Epidermal melanocyte (primary cell): ENCODE measurements around the gene ARHGAP26.

Experiments
- DNase-seq: peaks from one replicate; pipeline ENCODE4 v3.0.0; 2011; ENCODE audit warnings: low spot score; ENCODE audit not compliant: insufficient read length

ARHGAP26 gene

DNA sequence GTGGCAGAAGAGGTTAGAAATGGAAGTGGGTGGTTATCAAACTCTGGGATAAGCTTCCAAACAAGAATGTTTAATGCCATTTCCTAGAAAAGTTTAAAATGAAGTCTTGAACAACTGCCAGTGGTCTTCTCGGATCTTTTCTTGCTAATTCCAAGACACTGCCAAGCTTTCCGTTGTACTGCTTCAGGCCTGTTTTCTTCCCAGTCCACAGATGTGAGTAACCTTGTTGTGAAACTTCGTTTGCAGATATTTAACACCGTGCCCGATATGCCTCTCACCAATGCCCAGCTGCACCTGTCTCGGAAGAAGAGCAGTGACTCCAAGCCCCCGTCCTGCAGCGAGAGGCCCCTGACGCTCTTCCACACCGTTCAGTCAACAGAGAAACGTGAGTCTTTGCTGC lies 363.5 kb downstream of the ARHGAP26 start:
- no peak for DNase-seq

DNA sequence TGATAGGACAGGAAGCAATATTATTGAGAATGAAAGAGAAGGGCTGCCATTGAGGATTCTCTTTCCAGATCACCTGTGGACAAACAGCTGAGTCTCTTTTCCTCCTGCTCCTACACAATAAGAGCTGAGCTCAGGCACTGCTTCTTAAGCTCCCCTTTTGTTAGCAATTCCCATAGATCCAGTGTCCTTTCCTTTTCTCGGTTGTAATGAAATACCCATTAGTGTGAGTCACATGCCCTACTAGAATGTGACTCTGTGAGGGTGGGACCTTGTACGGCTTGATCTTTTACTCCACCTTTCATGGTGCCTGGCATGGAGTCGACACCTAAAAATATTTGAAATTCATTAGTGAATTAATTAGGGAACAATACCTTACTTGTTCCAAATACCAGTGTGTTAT lies 364.1 kb downstream of the ARHGAP26 start:
- no peak for DNase-seq

DNA sequence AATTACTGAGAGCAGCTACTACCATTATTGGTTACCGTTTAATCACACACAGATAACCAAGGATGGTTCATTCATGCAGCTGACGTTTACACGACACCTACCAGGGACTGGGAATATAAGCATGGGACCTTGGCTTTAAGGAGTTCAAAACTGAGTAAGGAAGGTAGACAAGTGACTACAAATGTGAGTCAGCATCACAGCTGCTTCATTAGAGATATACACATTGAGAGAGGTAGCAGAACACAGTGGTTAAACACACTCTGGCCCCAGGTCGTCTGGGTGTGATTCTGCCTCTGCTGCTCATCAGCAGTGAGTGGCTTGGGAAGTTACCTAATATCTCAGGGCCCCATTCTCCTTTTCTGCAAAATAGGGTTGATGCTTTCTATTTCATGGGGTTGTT lies 364.7 kb downstream of the ARHGAP26 start:
- no peak for DNase-seq

DNA sequence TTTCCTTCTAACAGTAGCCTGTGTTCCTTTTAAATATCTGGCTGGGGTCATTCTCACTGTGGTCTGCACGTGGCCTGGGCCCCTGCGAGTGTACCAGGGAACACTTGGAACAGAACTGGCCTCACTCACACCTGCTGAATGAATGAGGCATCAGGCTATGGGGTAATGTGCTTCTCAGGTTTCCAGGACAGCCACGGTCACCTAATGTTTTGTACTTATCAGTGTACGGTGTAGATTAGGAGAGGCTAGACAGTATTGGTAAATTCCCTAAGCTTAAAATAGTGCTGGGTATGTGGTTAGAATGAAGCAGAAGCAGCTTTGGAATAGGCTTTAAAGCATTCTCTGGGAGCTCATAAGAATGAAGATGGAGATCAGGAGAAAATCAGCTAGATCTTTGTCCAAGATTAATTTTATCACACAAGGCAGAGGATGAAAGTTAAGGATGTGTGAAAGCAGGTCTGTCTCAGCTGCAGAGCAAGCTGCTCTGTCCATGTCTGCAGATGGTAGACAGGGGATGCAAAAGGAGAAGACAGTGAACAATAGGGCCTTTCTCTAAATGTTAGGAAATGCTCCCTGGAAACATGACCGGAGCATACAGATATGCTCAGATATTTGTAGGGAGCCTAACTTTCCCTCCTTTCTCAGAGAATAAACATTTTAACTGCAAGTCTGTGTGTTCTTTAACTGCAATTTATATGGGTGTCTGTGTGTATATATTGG lies 365.8 kb downstream of the ARHGAP26 start:
- DNase-seq, result no peak

DNA sequence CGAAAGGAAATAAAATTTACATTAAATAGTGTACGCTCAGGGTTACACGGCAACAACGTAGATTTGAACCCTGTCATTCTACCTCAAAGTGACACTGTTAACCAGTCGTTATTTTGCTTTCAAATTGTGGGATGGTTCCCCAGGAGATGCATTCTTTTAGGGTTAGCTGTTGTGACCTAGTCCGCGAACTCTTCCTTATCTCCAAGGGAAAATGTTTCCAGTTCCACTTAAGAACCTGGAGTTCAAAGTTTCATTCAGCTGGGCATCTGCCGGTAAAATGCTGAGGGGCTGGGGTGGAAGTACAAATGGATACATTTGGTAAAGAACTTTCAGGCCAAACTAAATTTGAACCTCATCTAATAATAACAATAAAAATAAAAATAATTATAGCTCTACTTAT lies 368.7 kb downstream of the ARHGAP26 start:
- no peak for DNase-seq

DNA sequence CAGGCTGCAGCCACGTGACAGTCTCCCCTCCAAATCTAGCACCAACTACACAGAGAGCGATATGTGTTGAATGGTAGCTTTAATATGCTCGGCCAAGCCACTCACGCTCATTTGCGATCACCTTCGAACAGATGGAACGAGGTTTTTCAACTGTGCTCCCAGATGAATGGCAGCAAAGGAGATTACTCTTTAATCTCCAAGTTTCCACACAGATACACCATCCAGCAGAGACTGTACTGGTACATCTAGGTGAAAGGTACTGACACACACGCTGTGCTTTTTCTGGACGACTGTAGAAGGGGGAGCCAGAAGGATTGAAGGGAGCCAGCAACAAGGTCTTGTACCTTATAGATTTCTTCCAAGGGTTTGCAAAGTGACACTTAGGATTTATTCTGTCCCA lies 369.4 kb downstream of the ARHGAP26 start:
- no peak for DNase-seq

DNA sequence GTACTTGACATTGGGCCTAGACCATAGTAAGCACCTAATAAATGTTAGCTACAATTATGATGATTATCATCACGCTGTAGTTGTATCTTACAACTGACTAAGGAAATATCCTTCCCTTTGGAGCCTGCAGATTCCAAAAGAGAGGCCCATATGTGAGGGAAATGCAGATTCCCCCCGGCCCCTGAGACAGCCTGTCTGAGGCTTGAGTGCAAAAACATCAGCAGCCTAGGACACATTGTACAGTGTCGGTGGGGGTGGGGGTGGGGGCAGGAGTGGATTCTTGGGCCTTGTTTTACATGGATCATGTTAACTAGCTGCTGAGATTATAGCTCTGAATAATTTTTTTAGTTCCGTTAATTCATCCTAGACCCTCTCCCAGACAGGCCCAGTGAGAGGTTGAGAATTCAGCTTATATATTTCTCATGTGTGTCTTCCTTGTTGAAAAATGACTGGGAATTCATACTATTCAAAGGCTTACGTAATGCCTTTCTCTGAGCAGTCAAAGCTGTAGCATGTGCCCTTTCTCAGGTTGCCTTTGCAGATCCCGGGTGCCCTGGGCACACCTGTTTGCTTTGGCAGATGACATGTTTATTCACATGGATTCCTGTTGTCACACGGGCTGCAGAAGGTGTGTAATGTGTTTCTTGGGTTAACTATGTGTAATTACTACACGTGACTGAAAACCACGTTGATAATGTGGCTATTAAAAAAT lies 370.5 kb downstream of the ARHGAP26 start:
- no peak for DNase-seq

DNA sequence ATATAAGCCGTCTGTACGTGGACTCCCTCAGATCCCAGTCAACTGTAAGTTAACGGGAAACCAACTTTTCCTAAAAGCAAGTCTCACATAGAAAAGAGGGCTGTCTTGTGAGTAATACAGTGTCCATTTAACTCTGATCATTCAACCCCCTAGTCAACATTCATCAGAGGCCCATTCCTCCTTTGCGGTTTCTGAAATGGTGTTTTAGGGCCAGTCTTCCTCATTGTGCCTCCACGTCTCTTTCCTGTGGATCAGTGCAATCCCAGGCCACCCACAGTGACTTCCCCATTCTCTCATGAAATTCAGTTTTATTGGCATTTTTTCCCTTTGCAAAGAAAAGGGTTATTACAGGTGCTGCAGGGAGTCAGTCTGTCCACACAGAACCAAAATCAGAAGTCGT lies 371.5 kb downstream of the ARHGAP26 start:
- DNase-seq, result no peak

DNA sequence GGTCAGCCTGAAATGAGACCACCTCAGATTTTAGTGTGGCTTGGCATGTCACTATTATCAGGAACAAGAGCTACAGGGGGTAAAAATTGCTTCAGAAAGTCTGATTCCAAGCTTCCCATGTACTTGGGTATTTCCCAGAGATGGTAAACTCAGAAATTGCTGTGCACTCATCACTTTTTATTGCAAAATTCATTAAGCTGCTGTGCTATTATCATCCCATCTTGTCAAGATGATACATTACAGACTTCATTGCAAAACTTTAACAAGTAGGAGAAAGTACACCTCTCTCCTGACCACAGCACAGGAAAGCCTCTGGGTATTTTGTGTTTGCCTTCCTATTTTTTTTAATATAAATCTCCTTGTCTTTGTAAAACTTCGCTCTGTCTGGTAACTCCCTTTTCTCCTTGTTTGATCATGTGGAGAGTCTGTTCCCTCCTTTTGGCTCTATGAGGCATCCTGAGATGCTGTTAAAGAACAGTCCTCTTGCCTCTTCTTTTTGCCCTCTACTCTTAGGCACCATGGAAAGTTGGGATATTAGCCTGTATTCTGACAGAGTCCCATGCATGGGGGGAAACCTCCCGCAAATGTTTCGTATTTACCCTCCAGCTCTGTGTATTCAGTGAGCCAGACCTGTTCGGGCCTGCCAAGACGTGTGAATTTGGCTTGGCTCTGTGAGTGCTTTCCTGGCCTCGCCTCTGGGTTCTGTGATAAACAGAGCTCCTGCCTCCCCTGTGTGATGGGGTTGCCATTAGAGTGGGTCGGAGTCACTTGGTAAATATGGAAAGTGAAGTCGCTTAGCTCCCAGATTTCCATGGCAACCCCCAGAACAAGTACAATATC lies 372.6 kb downstream of the ARHGAP26 start:
- no peak for DNase-seq

DNA sequence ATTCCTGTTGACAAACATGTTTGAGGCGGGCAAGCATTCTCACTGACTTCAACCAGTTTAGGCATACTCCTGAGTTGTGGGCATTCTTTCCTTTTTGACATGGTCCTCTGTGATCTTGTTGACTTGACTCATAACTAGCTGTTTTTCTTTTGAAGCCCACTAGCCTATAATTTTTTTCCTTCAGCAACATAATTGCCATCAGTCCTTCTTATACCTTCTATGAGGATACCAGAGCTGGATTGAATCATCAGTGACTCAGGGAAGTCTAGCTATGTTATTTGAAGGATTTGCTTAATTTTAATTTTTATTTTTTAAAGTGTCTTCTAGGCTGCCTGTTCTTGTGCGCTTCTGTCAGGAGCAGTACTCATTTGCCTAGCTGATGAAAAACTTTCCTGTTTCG lies 373.8 kb downstream of the ARHGAP26 start:
- no peak for DNase-seq

DNA sequence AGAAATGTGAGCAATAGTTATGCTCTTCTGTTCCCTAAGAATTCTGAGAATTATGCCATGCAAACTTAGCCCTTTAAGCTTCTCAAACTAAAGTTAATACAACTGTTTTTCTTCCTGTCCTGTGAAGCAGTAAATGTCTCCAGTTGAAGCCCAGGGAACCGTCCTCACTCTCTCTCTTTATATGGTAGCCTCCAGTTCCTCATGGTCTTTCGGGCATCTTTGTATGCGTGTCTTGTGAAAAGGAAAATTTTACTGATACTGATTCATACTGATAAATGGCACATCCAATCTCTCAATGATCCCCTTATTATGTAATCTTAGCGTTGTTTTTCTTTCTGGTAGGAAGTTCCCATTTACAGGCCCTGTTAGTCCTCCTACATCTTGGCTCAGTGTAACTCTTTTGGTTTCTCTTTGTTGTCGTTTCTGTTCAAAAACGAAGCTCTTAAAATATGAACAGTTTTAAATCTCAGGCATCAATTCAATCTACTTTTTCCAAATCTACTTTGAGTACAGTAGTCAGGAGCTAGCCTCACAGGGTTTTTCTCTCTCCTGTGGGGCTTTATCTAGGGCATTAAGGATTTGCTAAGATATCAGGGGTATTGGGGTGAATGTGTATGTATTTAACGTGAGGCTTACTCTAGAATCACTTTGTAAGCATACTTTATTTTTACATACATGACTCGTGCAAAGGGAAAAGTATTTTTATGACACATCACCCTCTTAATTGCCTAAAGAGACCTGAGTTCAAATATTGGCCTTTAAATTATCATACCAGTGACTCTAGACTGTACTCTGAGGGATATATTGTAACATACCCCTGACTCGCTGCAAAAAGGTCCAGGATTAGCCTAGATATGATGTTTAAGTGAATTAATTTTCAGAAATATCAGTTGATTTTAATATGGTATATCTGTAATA lies 375.3 kb downstream of the ARHGAP26 start:
- DNase-seq, result no peak

DNA sequence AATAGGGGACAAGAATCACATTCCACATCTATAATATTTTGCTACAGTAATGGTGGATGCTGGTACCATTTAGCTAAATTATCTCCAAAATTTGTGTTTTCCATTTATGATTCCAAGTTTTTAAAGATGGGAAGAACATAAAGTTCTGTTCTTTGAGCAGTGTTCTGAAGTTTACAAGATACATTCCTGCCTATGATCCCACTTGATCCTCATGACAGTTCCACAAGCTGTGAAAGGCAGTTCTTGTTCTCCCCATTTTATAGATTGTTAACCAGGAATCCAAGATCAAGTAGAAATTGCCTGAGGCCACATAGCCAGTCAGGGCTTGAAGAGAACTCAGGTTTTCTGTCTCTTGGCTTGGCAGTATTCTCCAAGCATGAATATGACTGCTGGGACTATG lies 376.0 kb downstream of the ARHGAP26 start:
- no peak for DNase-seq

DNA sequence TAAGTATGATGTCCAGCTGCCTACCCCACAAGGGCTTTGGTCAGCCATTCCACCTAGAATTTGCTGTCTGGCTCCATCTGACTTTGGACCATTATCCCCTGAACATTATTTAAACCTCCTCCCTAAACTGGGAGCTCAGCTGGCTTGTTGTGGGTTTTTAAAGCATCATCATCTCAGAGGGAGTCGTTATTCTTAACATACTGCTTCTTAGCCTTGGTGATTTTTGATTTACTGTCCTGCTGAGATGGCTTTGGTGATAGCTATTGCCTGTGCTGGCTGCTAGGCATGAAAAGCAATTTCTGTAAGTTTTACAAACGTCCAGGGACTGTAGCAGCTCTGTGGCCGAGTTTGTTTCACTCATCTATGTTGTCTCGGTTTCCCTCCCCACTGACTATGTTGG lies 377.2 kb downstream of the ARHGAP26 start:
- DNase-seq, result no peak

DNA sequence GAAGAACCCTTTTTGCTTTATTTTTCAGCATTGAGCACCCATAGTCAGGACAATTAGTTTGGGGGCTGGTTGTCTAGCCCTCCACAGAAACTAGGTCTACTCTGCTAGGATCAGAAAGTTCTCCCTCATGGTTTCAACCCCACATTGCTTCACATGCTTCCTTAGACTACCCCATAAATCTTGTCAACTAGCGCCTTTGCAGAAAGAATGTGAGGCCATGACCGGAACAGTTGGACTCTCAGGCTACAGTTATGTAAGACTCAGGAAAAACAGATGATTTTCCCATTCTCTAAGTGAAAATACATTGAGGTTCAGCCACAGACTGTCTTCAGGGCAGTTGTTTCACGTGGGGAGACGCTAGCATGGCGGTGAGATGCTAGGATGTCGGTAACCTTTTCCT lies 377.7 kb downstream of the ARHGAP26 start:
- DNase-seq, result no peak

DNA sequence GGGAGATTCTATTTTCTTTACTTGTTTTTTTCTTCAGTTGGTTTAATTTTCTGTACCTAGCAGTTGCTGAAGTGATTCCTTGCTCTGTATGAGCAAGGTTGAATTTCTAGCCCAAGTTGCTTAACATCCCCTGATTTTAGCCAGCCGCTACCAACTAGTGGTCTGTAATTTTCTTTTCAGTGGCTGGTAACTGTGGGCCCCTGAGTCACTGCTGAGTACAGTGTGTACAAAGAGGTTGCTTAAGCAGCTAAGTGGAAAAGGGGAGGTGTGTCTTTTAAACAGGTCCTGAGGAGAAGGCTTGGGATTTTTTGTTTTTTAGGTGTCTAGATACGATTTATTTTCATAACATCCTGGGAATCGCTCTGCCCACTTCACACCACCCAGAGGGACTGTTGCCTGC lies 378.6 kb downstream of the ARHGAP26 start:
- no peak for DNase-seq

DNA sequence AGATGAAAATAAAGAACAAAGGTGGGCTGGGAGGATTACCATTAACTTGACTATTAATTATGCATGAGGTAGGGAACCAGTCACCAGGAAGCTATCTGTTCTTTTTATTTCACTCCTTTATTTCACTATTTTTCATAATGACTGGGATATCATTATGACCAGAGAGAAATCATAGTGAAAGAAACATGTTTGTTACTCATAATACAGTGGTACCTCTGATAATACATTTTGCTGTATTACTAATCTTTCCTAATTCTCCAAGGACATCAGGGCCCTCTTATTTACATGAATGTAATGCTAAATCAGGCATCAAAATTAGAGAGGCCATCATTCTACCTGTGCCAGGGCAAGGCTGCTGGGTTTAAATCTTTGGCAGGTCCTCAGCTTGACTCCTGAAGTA lies 379.6 kb downstream of the ARHGAP26 start:
- DNase-seq, result no peak

DNA sequence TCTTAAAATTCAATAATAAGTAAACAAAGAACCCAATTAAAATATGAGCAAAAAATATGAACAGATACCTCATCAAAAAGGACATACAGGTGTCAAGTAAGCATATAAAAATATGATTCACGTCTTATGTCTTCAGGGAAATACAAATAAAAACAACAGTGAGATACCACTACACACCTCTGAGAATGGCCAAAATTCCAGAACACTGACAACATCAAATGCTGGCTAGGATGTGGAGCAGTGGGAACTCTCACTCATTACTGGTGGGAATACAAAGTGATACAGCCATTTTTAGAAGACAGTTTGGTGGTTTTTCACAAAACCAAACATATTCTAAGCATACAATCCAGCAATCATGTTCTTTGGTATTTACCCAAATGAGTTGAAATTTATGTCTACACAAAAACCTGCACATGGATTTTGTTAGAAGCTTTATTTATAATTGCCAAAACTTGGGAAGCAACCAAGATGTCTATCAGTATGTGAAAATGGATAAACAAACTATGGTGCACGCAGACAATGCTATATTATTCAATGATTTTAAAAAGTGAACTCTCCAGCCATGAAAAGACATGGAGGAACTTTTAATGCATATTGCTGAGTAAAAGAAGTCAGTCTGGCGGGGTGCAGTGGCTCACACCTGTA lies 381.0 kb downstream of the ARHGAP26 start:
- DNase-seq, result no peak

DNA sequence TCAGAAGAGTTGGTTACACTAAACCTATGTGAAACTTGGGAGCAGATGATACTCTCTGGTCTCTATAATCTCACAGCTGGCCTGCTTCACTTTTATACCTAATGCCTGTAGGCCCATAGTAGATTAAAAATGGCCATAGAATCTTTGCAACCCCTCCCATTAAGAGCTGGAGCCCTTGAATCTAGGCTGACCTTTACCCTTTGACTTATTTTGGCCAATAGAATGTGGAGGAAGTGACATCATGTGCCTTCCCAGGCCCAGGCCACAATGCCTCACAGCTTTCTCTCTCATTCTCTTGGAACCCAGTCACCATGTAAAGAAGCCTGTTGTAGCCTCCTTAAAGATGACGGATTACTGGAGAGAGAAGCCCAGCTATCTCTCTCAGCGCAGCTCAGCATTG lies 382.3 kb downstream of the ARHGAP26 start:
- no peak for DNase-seq

DNA sequence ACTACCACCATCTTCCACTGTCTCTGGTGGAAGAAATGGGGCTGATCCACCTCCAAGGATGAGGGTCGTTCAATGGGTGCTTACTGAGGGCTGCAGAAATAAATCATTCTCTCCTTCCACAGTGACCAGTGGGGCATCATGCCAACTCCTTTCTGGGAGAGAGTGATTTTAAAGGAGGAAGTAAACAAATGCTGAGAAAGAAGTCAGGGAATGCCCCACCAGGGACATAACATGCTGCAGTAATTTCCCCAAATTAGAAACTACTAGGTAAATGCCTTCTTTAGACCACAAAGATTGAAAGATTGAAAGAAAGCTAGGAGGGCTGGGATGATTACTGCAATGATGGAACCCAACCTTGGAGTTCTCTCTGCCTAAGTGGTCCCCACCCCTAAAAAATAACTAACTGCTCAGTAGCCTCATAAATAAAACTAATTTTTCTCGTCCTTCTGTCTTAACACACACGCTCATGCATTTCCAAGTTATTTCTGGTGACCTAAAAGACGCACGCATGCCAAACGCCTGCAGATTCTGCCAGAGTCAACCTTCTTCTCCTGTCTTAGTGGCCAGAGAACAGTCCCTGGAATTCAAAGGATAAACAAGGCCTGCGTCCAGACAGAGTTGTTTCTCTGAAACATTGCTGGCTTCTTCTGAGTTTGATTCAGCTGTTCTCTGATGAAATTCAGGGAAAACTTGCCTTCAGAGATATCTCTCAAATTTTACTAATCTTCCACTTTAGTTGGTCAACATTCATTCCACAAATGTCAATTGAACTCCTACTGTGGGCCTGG lies 383.3 kb downstream of the ARHGAP26 start:
- no peak for DNase-seq
